SK-N-SH (cell line): ENCODE measurements around the gene DCX. TPM values are rescaled to one million over a fixed set of nuclear protein-coding genes. Genes with fewer than 3 reads are reported as not detected.

Source experiments
- CTCF ChIA-PET: fragments of 300-600, 350-600 bp; formaldehyde crosslinking; extraction: SDS; loops from one replicate; lab custom pipeline; 2021; lab: Yijun Ruan, JAX
- POLR2A ChIA-PET: fragments of 350-600 bp; sonication (Branson Sonifier 250); formaldehyde crosslinking; extraction: SDS; loops from one replicate; lab custom pipeline; 2020; ENCODE audit warnings: antibody characterized with exemption, inconsistent platforms; lab: Yijun Ruan, JAX
- DNase-seq: peaks from one replicate; pipeline ENCODE4 v3.0.0; 2012
- H2AFZ ChIP-seq: fragments of 200-600 bp; sonication (generic); 2 replicates; pipeline ENCODE4 v1.8.1; 2016; ENCODE audit warnings: antibody characterized with exemption, mild to moderate bottlenecking, low read depth
- H3F3A ChIP-seq: fragments of 200-600 bp; sonication (generic); replicated peaks from 2 replicates; pipeline ENCODE3; 2016; ENCODE audit warnings: antibody characterized with exemption, mild to moderate bottlenecking; ENCODE audit not compliant: insufficient read depth
- H3K27ac ChIP-seq, 2 experiments: fragments of 200-500 bp in 1 of 2; fragments of 200-600 bp in 1 of 2; sonication (Bioruptor generic) in 1 of 2; sonication (generic), shearing (Covaris generic) in 1 of 2; 2 replicates each; pipeline versions ENCODE4 v1.5.1 to v1.6.1; 2014 to 2016; ENCODE audit warnings: low read depth in 2 of 2, inconsistent platforms in 1 of 2, low read length in 1 of 2, mild to moderate bottlenecking in 1 of 2, mixed read lengths in 1 of 2
- H3K27me3 ChIP-seq: fragments of 200-600 bp; sonication (generic), shearing (Covaris generic); 2 replicates; pipeline ENCODE4 v1.6.1; 2016; ENCODE audit warnings: mixed run types; ENCODE audit not compliant: insufficient read depth
- H3K36me3 ChIP-seq, 2 experiments: fragments of 200-500 bp in 1 of 2; fragments of 200-600 bp in 1 of 2; sonication (Bioruptor generic) in 1 of 2; sonication (generic) in 1 of 2; replicated peaks in 1 of 2; 2 replicates each; pipeline versions ENCODE3 to v1.5.1; 2014 to 2016; ENCODE audit warnings: low read length in 1 of 2, mild to moderate bottlenecking in 1 of 2; ENCODE audit not compliant: insufficient read depth in 2 of 2, control insufficient read depth in 1 of 2
- H3K4me1 ChIP-seq, 2 experiments: fragments of 200-500 bp in 1 of 2; fragments of 200-600 bp in 1 of 2; sonication (Bioruptor generic) in 1 of 2; sonication (generic), shearing (Covaris generic) in 1 of 2; 2 replicates each; pipeline versions ENCODE4 v1.5.1 to v1.6.1; 2014 to 2016; ENCODE audit warnings: low read depth in 1 of 2, low read length in 1 of 2, mixed run types in 1 of 2; ENCODE audit not compliant: insufficient read depth in 2 of 2, control insufficient read depth in 1 of 2
- H3K4me2 ChIP-seq: fragments of 200-600 bp; sonication (generic), shearing (Covaris generic); 2 replicates; pipeline ENCODE4 v1.6.1; 2017; ENCODE audit warnings: mixed run types
- H3K4me3 ChIP-seq, 2 experiments: fragments of 200-500 bp in 1 of 2; fragments of 200-600 bp in 1 of 2; sonication (Bioruptor generic) in 1 of 2; sonication (generic), shearing (Covaris generic) in 1 of 2; 2 replicates each; pipeline versions ENCODE4 v1.5.1 to v1.8.1; 2014 to 2016; ENCODE audit warnings: low read depth in 2 of 2, inconsistent platforms in 1 of 2, low read length in 1 of 2, mild to moderate bottlenecking in 1 of 2, mixed read lengths in 1 of 2, moderate library complexity in 1 of 2
- H3K79me2 ChIP-seq: fragments of 200-600 bp; sonication (generic); 2 replicates; pipeline ENCODE4 v1.8.1; 2017; ENCODE audit warnings: mild to moderate bottlenecking; ENCODE audit not compliant: insufficient read depth
- H3K9ac ChIP-seq: fragments of 200-600 bp; sonication (generic); 2 replicates; pipeline ENCODE4 v1.6.1; 2017; ENCODE audit warnings: mixed run types
- H3K9me2 ChIP-seq: fragments of 200-600 bp; sonication (generic); 2 replicates; pipeline ENCODE4 v1.6.1; 2017; ENCODE audit warnings: mixed run types
- H3K9me3 ChIP-seq: fragments of 200-600 bp; sonication (generic); 2 replicates; pipeline ENCODE4 v1.6.1; 2017; ENCODE audit warnings: mixed run types, mild to moderate bottlenecking, moderate library complexity
- H4K20me1 ChIP-seq: fragments of 200-600 bp; sonication (generic); 2 replicates; pipeline ENCODE4 v1.6.1; 2017; ENCODE audit warnings: mild to moderate bottlenecking, mixed run types; ENCODE audit not compliant: insufficient read depth
- CHD2 ChIP-seq: fragments of 150-350 bp; IDR thresholded peaks from 2 replicates; pipeline ENCODE4 v1.6.1; 2018; ENCODE audit warnings: low read length; ENCODE audit not compliant: partially characterized antibody
- CTCF ChIP-seq: fragments of 200-600 bp; sonication (generic); IDR thresholded peaks from 2 replicates; pipeline ENCODE4 v1.6.1; 2017; ENCODE audit warnings: antibody characterized with exemption, mild to moderate bottlenecking, moderate library complexity
- EZH2phosphoT487 ChIP-seq: fragments of 200-600 bp; sonication (generic); IDR thresholded peaks from 2 replicates; pipeline ENCODE4 v1.6.1; 2017; ENCODE audit warnings: low read depth, mixed run types, mild to moderate bottlenecking, antibody characterized with exemption, moderate library complexity, borderline replicate concordance
- FOSL2 ChIP-seq: IDR thresholded peaks from 2 replicates; pipeline ENCODE4 v1.4.0; 2012; ENCODE audit warnings: low read depth, mild to moderate bottlenecking, moderate library complexity, borderline replicate concordance
- FOXJ3 ChIP-seq: sonication (generic); formaldehyde crosslinking; IDR thresholded peaks from 2 replicates; pipeline ENCODE4 v1.5.1; 2020; ENCODE audit warnings: mild to moderate bottlenecking, missing genetic modification reagents
- FOXM1 ChIP-seq: IDR thresholded peaks from 2 replicates; pipeline ENCODE4 v1.4.0; 2012; ENCODE audit warnings: low read depth, mild to moderate bottlenecking
- GATA2 ChIP-seq: sonication (generic); formaldehyde crosslinking; IDR thresholded peaks from 2 replicates; pipeline ENCODE4 v1.5.0; 2020; ENCODE audit warnings: mild to moderate bottlenecking, missing genetic modification reagents
- IRF3 ChIP-seq: fragments of 150-350 bp; IDR thresholded peaks from 2 replicates; pipeline ENCODE4 v1.6.1; 2016; ENCODE audit warnings: mild to moderate bottlenecking, low read depth, low read length
- JUND ChIP-seq: IDR thresholded peaks from 2 replicates; pipeline ENCODE4 v1.4.0; 2012
- MEF2A ChIP-seq: IDR thresholded peaks from 2 replicates; pipeline ENCODE4 v1.4.0; 2012; ENCODE audit warnings: low read depth, borderline replicate concordance
- NRF1 ChIP-seq: IDR thresholded peaks from 2 replicates; pipeline ENCODE4 v1.6.1; 2012; ENCODE audit warnings: low read depth, mild to moderate bottlenecking, low read length
- POLR2AphosphoS5 ChIP-seq: IDR thresholded peaks from 2 replicates; pipeline ENCODE4 v1.6.1; 2012; ENCODE audit warnings: low read depth, low read length
- RAD21 ChIP-seq: IDR thresholded peaks from 2 replicates; pipeline ENCODE4 v1.6.1; 2012; ENCODE audit warnings: mild to moderate bottlenecking, low read length
- RFX5 ChIP-seq: IDR thresholded peaks from 2 replicates; pipeline ENCODE4 v1.6.1; 2012; ENCODE audit warnings: mild to moderate bottlenecking, improper control_type of control experiment, low read length
- RXRA ChIP-seq: IDR thresholded peaks from 2 replicates; pipeline ENCODE4 v1.4.0; 2012; ENCODE audit warnings: low read depth, mild to moderate bottlenecking, borderline replicate concordance
- SIN3A ChIP-seq: IDR thresholded peaks from 2 replicates; pipeline ENCODE4 v1.6.1; 2012; ENCODE audit warnings: low read depth, mild to moderate bottlenecking, low read length, moderate library complexity, borderline replicate concordance
- SMC3 ChIP-seq: IDR thresholded peaks from 2 replicates; pipeline ENCODE4 v1.6.1; 2012; ENCODE audit warnings: low read depth, low read length, improper control_type of control experiment
- TCF12 ChIP-seq: IDR thresholded peaks from 2 replicates; pipeline ENCODE4 v1.4.0; 2012
- TEAD4 ChIP-seq: IDR thresholded peaks from 2 replicates; pipeline ENCODE4 v1.4.0; 2012; ENCODE audit warnings: mild to moderate bottlenecking, borderline replicate concordance; ENCODE audit not compliant: insufficient read depth
- USF1 ChIP-seq: IDR thresholded peaks from 2 replicates; pipeline ENCODE4 v1.4.0; 2012; ENCODE audit warnings: low read depth, borderline replicate concordance
- USF2 ChIP-seq: fragments of 150-350 bp; IDR thresholded peaks from 2 replicates; pipeline ENCODE4 v1.6.1; 2017; ENCODE audit warnings: antibody characterized with exemption, low read length, low read depth, borderline replicate concordance
- WGBS: methylation state at CpG from one replicate; pipeline ENCODE4 v1.1.6; 2017; ENCODE audit warnings: low lambda C conversion rate; 5-methylcytosine and 5-hydroxymethylcytosine counted together
- polyA plus RNA-seq, 3 experiments: library from polyadenylated mRNA; depleted of rRNA; stranded (reverse); fragments of >200 nt; gene quantifications; 2 replicates each; pipeline ENCODE4 v1.2.3, GENCODE V29; 2012

Gene DCX
- polyA plus RNA-seq, 1 of the 3 experiments (the other 2 are of a cell fraction) = 0.26 TPM

- no peak overlapping the region for H3K4me2 ChIP-seq
- H3K9me3 ChIP-seq = no peaks in the 10 kb centered on the region
- H3K4me3 ChIP-seq = no peak overlapping the region
- no peak for DNase-seq
- H3K9me2 ChIP-seq = no peaks in the 10 kb centered on the region
- H3K9ac ChIP-seq = no peak overlapping the region
- H2AFZ ChIP-seq = no peak overlapping the region
- TF ChIP-seq JUND (no peak), EZH2phosphoT487 (no peak), TCF12 (no peak), SMC3 (no peak), RAD21 (no peak), FOXJ3 (CRISPR knock-in tag) (no peak)
- TF ChIP-seq, all 33 proteins: peak for 0
- peaks cover 12% of the 10 kb centered on the region for H3K27me3 ChIP-seq
- ChIA-PET CTCF (interaction anchor here (1.3 kb wide), 1 partner anchor 11 kb away, joined by 3 read pairs; no protein-coding TSS in a partner anchor), POLR2A (no interaction called here)
- no peaks in the 10 kb centered on the region; a peak in 2 of 4 replicates for H3K4me1 ChIP-seq
- H3K36me3 ChIP-seq = no peaks in the 10 kb centered on the region
- H3K79me2 ChIP-seq = no peaks in the 10 kb centered on the region
- no peak overlapping the region for H3K27ac ChIP-seq
- no peaks in the 10 kb centered on the region for H4K20me1 ChIP-seq
- no peaks in the 10 kb centered on the region for H3F3A ChIP-seq
- WGBS = 3% methylated on average over 2 of the region's 2 CpGs
Measured at GRCh38 chrX:111268506-111268905, 143.5 kb downstream of the DCX start.

GRCh38 chrX:111265486-111265885 is 146.5 kb downstream of the DCX start:
- H4K20me1 ChIP-seq = no peaks in the 10 kb centered on the region
- POLR2A ChIA-PET = no interaction called here
- no peak overlapping the region for H3K4me2 ChIP-seq
- no peaks in the 10 kb centered on the region for H3K9me2 ChIP-seq
- no peak overlapping the region for H3K4me3 ChIP-seq
- no peak overlapping the region for H3K9ac ChIP-seq
- WGBS = 26% methylated on average over 2 of the region's 2 CpGs
- no peak overlapping the region for H2AFZ ChIP-seq
- H3K27ac ChIP-seq = no peak overlapping the region
- CTCF ChIA-PET = interaction anchor here (2.1 kb wide), 1 partner anchor 107 kb away, joined by 6 read pairs; no protein-coding TSS in a partner anchor
- H3K4me1 ChIP-seq = no peaks in the 10 kb centered on the region; a peak in 1 of 4 replicates
- H3K9me3 ChIP-seq = no peaks in the 10 kb centered on the region
- no peaks in the 10 kb centered on the region for H3K36me3 ChIP-seq
- no peaks in the 10 kb centered on the region for H3F3A ChIP-seq
- DNase-seq = no peak
- H3K27me3 ChIP-seq = peaks cover 20% of the 10 kb centered on the region
- no peaks in the 10 kb centered on the region for H3K79me2 ChIP-seq
- TF ChIP-seq RXRA (no peak), USF2 (no peak), POLR2AphosphoS5 (no peak), MEF2A (no peak), CHD2 (no peak), CTCF (no peak), FOSL2 (no peak), TCF12 (no peak), IRF3 (no peak), USF1 (no peak), TEAD4 (no peak), GATA2 (CRISPR knock-in tag) (no peak), SIN3A (no peak), FOXJ3 (CRISPR knock-in tag) (no peak), RFX5 (no peak), NRF1 (no peak), FOXM1 (no peak)
